ENCODE data around the gene CYP19A1.

CYP19A1 gene

GRCh38 chr15:51252671-51253070 lies 85.7 kb downstream of the CYP19A1 start:
- DNase-seq: no peak
- no peak overlapping the region for H2BK5ac ChIP-seq (ENCODE audit: low read depth, low read length, poor library complexity)
- peaks cover 0 to 2% of the 10 kb centered on the region in 2 experiments for H3K36me3 ChIP-seq (ENCODE audit: control insufficient read depth in 1 of 2, insufficient read depth in 2 of 2, low read length in 2 of 2)
- no peaks in the 10 kb centered on the region for H3K9me3 ChIP-seq (ENCODE audit: insufficient read depth, low read depth, low read length)
- no peak overlapping the region for H3K4ac ChIP-seq (ENCODE audit: low read depth, low read length)
- no peak overlapping the region for H3K9ac ChIP-seq (ENCODE audit: low read length)
- no CpG with 5 or more reads among the region's 3 CpGs for WGBS (ENCODE audit: extremely low coverage, insufficient coverage, insufficient read length)
- H4K91ac ChIP-seq (ENCODE audit: low read depth, low read length): no peak overlapping the region
- no peak overlapping the region for H2AFZ ChIP-seq (ENCODE audit: insufficient read depth, low read length, poor library complexity)
- H2BK120ac ChIP-seq (ENCODE audit: insufficient read depth, low read length, poor library complexity): no peak overlapping the region
- H3K79me2 ChIP-seq (ENCODE audit: control insufficient read depth, insufficient read depth, low read length, poor library complexity): no peaks in the 10 kb centered on the region
- no peak overlapping the region for H3K4me2 ChIP-seq (ENCODE audit: low read length)
- H3K79me1 ChIP-seq (ENCODE audit: low read length): no peaks in the 10 kb centered on the region
- no peak overlapping the region for H3K23ac ChIP-seq (ENCODE audit: low read length)
- H4K12ac ChIP-seq (ENCODE audit: low read depth, low read length): no peak overlapping the region
- no peak overlapping the region for H3K18ac ChIP-seq (ENCODE audit: low read length)
- no peak overlapping the region for H3K14ac ChIP-seq (ENCODE audit: low read length)
- no peak overlapping the region for H4K8ac ChIP-seq (ENCODE audit: low read depth, low read length)
- no peak overlapping the region for H2AK5ac ChIP-seq (ENCODE audit: low read length)
- H2BK12ac ChIP-seq (ENCODE audit: low read length): no peak overlapping the region
- no peak overlapping the region for H3K4me3 ChIP-seq (ENCODE audit: low read depth, low read length)
- H3K27ac ChIP-seq (ENCODE audit: low read depth, low read length): no peak overlapping the region
- H3K4me1 ChIP-seq (ENCODE audit: control insufficient read depth in 1 of 2, insufficient read depth in 2 of 2, low read length in 2 of 2): peaks cover 0 to 4% of the 10 kb centered on the region in 2 experiments
- H3K27me3 ChIP-seq (ENCODE audit: insufficient read depth, low read length): no peaks in the 10 kb centered on the region

GRCh38 chr15:51251556-51251955 lies 86.8 kb downstream of the CYP19A1 start:
- WGBS (ENCODE audit: extremely low coverage, insufficient coverage, insufficient read length): no CpG with 5 or more reads among the region's 1 CpG
- DNase-seq: no peak
- H3K4me2 ChIP-seq (ENCODE audit: low read length): no peak overlapping the region
- H3K4ac ChIP-seq (ENCODE audit: low read depth, low read length): no peak overlapping the region
- no peaks in the 10 kb centered on the region for H3K79me2 ChIP-seq (ENCODE audit: control insufficient read depth, insufficient read depth, low read length, poor library complexity)
- H3K23ac ChIP-seq (ENCODE audit: low read length): no peak overlapping the region
- H2AFZ ChIP-seq (ENCODE audit: insufficient read depth, low read length, poor library complexity): no peak overlapping the region
- H2BK5ac ChIP-seq (ENCODE audit: low read depth, low read length, poor library complexity): no peak overlapping the region
- no peak overlapping the region for H4K12ac ChIP-seq (ENCODE audit: low read depth, low read length)
- H3K79me1 ChIP-seq (ENCODE audit: low read length): no peaks in the 10 kb centered on the region
- no peaks in the 10 kb centered on the region for H3K27me3 ChIP-seq (ENCODE audit: insufficient read depth, low read length)
- H3K14ac ChIP-seq (ENCODE audit: low read length): no peak overlapping the region
- H4K8ac ChIP-seq (ENCODE audit: low read depth, low read length): no peak overlapping the region
- no peak overlapping the region for H3K18ac ChIP-seq (ENCODE audit: low read length)
- peaks cover 0 to 4% of the 10 kb centered on the region in 2 experiments for H3K4me1 ChIP-seq (ENCODE audit: control insufficient read depth in 1 of 2, insufficient read depth in 2 of 2, low read length in 2 of 2)
- no peak overlapping the region for H4K91ac ChIP-seq (ENCODE audit: low read depth, low read length)
- H2BK120ac ChIP-seq (ENCODE audit: insufficient read depth, low read length, poor library complexity): no peak overlapping the region
- H3K9me3 ChIP-seq (ENCODE audit: insufficient read depth, low read depth, low read length): no peaks in the 10 kb centered on the region
- no peak overlapping the region for H3K9ac ChIP-seq (ENCODE audit: low read length)
- H2BK12ac ChIP-seq (ENCODE audit: low read length): no peak overlapping the region
- no peak overlapping the region for H3K4me3 ChIP-seq (ENCODE audit: low read depth, low read length)
- peaks cover 0 to 2% of the 10 kb centered on the region in 2 experiments for H3K36me3 ChIP-seq (ENCODE audit: control insufficient read depth in 1 of 2, insufficient read depth in 2 of 2, low read length in 2 of 2)
- H3K27ac ChIP-seq (ENCODE audit: low read depth, low read length): no peak overlapping the region
- H2AK5ac ChIP-seq (ENCODE audit: low read length): no peak overlapping the region

GRCh38 chr15:51250217-51251011 lies 88.0 kb downstream of the CYP19A1 start:
- Histone ChIP-seq H3K4me2 (ENCODE audit: low read length) (no peak overlapping the region), H3K4ac (ENCODE audit: low read depth, low read length) (no peak overlapping the region), H4K91ac (ENCODE audit: low read depth, low read length) (no peak overlapping the region), H2AK5ac (ENCODE audit: low read length) (no peak overlapping the region), H3K9me3 (ENCODE audit: insufficient read depth, low read depth, low read length) (no peaks in the 10 kb centered on the region), H3K27ac (ENCODE audit: low read depth, low read length) (no peak overlapping the region), H3K36me3 (ENCODE audit: control insufficient read depth in 1 of 2, insufficient read depth in 2 of 2, low read length in 2 of 2) (peaks cover 0 to 2% of the 10 kb centered on the region in 2 experiments), H4K12ac (ENCODE audit: low read depth, low read length) (no peak overlapping the region), H2AFZ (ENCODE audit: insufficient read depth, low read length, poor library complexity) (no peak overlapping the region), H3K9ac (ENCODE audit: low read length) (no peak overlapping the region), H3K4me3 (ENCODE audit: low read depth, low read length) (no peak overlapping the region), H3K79me2 (ENCODE audit: control insufficient read depth, insufficient read depth, low read length, poor library complexity) (no peaks in the 10 kb centered on the region), H3K79me1 (ENCODE audit: low read length) (no peaks in the 10 kb centered on the region), H3K14ac (ENCODE audit: low read length) (no peak overlapping the region), H2BK5ac (ENCODE audit: low read depth, low read length, poor library complexity) (no peak overlapping the region), H3K23ac (ENCODE audit: low read length) (no peak overlapping the region), H3K27me3 (ENCODE audit: insufficient read depth, low read length) (no peaks in the 10 kb centered on the region), H3K18ac (ENCODE audit: low read length) (no peak overlapping the region), H2BK120ac (ENCODE audit: insufficient read depth, low read length, poor library complexity) (no peak overlapping the region), H2BK12ac (ENCODE audit: low read length) (no peak overlapping the region), H3K4me1 (ENCODE audit: control insufficient read depth in 1 of 2, insufficient read depth in 2 of 2, low read length in 2 of 2) (peaks cover 0 to 4% of the 10 kb centered on the region in 2 experiments), H4K8ac (ENCODE audit: low read depth, low read length) (no peak overlapping the region)
- peak in 1 of 2 donors; percentile 2 for DNase-seq
- WGBS (ENCODE audit: extremely low coverage, insufficient coverage, insufficient read length): no CpG with 5 or more reads among the region's 4 CpGs

- WGBS (ENCODE audit: extremely low coverage, insufficient coverage, insufficient read length): no CpG with 5 or more reads among the region's 1 CpG
- Histone ChIP-seq H3K4me3 (ENCODE audit: low read depth, low read length) (no peak overlapping the region), H3K4ac (ENCODE audit: low read depth, low read length) (no peak overlapping the region), H2BK120ac (ENCODE audit: insufficient read depth, low read length, poor library complexity) (no peak overlapping the region), H3K4me1 (ENCODE audit: control insufficient read depth in 1 of 2, insufficient read depth in 2 of 2, low read length in 2 of 2) (peaks cover 3% of the 10 kb centered on the region in 2 experiments), H3K18ac (ENCODE audit: low read length) (no peak overlapping the region), H3K79me1 (ENCODE audit: low read length) (no peaks in the 10 kb centered on the region), H2AK5ac (ENCODE audit: low read length) (no peak overlapping the region), H3K23ac (ENCODE audit: low read length) (no peak overlapping the region), H3K4me2 (ENCODE audit: low read length) (no peak overlapping the region), H3K9ac (ENCODE audit: low read length) (no peak overlapping the region), H3K14ac (ENCODE audit: low read length) (no peak overlapping the region), H2AFZ (ENCODE audit: insufficient read depth, low read length, poor library complexity) (no peak overlapping the region), H3K27me3 (ENCODE audit: insufficient read depth, low read length) (no peaks in the 10 kb centered on the region), H2BK12ac (ENCODE audit: low read length) (no peak overlapping the region), H3K9me3 (ENCODE audit: insufficient read depth, low read depth, low read length) (no peaks in the 10 kb centered on the region), H4K91ac (ENCODE audit: low read depth, low read length) (no peak overlapping the region), H4K8ac (ENCODE audit: low read depth, low read length) (no peak overlapping the region), H2BK5ac (ENCODE audit: low read depth, low read length, poor library complexity) (no peak overlapping the region), H4K12ac (ENCODE audit: low read depth, low read length) (no peak overlapping the region), H3K79me2 (ENCODE audit: control insufficient read depth, insufficient read depth, low read length, poor library complexity) (no peaks in the 10 kb centered on the region), H3K36me3 (ENCODE audit: control insufficient read depth in 1 of 2, insufficient read depth in 2 of 2, low read length in 2 of 2) (peaks cover 0 to 2% of the 10 kb centered on the region in 2 experiments), H3K27ac (ENCODE audit: low read depth, low read length) (no peak overlapping the region)
- DNase-seq: no peak
These were observed 92.8 kb downstream of the CYP19A1 start for GRCh38 chr15:51245628-51246027.

Data from trophoblast cell (in vitro differentiated cells and primary cell).